GM21737 (cell line): ENCODE results near the gene SLC25A48.
"Not testable (repeated sequence)": the region's sequence is repeated elsewhere in the genome, so short reads cannot be mapped to it uniquely, and the experiment has no call there.

ENCODE experiments used
- ATAC-seq: cut with Tn5 transposase; IDR thresholded peaks from one replicate; pipeline ENCODE4 v1.9.1; 2021; ENCODE audit warnings: mild to moderate bottlenecking, moderate library complexity; ENCODE audit not compliant: unreplicated experiment

SLC25A48 gene

DNA sequence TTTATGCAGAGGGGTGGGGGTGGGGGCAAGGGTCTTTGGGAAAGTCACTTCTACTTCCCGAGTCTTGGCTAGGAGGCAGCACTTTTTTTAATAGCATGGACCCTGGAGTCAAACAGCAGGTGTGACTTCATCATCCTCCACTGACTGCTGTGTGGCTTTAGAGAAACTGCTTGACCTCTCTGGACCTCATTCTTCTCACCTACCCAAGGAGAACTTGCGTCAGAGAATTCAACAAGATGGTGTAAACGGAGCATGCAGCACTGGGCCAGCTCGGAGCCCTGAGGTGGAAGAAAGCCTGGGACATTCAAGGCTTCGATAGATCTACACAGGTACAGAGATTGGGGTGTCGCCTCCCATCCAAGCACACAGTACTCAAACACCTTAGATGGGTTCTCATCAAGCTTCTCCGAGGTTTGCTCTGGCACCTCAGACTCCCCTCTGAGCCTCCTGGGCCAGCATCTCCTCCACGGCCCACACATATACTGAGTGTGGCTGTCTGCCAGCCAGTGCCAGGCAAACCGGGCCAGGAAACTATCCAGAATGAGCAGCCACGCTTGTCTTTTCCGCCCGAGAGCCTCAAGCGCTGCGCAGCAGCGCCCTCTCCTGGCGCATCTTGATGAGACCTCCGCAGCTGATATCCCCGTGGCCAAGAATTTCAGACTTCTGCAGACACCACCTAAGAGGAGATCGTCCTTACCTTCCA, 4.6 kb upstream of the SLC25A48 start:
- no peak for ATAC-seq

DNA sequence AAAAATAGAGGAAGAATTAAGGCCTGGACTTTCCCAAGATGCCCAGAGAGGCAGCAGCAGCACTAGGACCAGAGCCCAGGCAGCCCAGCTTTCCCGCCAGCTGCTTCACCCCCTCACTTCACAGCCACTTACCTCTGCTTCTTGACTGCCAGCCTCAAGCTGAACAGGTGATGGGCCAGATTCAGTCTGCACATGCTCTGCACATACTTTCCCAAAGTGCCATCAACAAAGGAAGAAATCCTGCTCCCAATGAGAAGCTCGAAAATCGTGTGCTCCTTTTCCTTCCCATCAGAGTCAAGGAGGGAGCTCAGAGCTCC, 4.1 kb upstream of the SLC25A48 start:
- no peak for ATAC-seq

DNA sequence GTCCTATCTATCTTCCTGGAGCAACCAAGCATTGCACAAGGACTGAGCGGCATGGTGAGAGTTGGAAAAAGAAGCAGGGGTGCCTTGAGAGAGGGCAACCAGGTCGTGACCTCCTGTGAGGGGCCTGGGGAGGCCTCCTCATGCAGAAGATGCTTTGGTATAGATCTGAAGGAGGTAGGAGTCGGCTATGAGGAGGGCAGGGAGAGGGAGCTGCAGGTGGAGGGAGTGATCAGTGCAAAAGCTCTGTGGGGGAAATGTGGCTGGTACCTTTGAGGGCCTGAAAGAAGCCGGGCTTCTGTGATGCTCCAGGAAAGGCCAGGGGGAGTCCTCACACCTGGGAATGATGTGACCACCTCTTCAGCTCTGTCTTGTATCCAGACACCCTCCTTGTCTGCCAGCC, 3.6 kb upstream of the SLC25A48 start:
- no peak for ATAC-seq

DNA sequence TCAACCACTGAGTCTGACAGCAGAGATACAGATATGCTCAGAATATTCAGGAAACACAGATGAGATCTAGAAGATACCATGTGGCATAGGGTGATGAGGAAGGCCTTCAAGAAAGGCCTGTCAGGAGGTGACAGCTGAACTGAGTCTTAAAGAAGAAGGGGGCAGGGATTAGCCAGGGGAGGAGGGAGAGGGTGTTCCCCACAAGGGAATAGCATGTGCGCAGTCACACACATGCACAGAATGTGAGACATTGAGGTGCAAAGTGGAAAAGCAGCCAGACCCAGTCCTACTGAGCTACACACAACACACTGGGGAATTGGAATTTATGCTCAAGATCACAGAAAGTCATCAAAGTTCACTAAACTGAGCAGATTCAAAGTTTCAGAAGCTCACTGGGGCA, 3.0 kb upstream of the SLC25A48 start:
- no peak for ATAC-seq

DNA sequence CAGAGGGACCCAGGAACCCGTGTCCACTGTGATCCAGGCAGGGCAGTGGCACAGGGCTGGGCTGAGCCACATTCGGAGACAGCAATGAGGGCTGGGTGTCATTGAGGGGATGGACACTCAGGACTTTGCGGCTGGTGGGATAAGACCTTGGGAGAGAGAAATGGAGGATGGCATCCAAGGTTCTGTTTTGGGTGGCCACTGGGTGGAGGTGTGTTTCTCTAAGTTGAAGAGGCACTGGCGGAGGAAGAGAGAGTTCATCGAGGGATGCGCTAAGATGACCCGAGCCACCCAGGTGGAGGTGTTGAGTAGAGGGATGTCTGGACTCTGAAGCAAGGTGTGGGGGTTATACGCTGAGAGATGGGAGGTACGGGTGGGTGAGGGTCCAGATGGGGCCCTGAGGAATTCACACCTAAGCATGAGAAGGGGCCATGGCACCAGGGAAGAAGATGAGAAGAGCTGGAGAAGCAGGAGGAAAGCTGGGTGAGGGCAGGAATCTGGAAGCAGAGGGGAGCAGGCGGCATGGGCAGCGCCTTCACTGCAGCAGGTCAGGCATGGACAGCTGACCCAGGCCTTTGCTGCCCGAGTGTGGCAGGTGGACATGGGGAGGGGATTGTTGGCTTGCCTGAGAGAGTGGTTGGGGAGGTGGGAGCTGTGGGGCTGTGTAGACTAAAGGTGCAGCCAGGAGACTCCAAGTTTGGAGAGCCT, 2.5 kb upstream of the SLC25A48 start:
- ATAC-seq: no peak

DNA sequence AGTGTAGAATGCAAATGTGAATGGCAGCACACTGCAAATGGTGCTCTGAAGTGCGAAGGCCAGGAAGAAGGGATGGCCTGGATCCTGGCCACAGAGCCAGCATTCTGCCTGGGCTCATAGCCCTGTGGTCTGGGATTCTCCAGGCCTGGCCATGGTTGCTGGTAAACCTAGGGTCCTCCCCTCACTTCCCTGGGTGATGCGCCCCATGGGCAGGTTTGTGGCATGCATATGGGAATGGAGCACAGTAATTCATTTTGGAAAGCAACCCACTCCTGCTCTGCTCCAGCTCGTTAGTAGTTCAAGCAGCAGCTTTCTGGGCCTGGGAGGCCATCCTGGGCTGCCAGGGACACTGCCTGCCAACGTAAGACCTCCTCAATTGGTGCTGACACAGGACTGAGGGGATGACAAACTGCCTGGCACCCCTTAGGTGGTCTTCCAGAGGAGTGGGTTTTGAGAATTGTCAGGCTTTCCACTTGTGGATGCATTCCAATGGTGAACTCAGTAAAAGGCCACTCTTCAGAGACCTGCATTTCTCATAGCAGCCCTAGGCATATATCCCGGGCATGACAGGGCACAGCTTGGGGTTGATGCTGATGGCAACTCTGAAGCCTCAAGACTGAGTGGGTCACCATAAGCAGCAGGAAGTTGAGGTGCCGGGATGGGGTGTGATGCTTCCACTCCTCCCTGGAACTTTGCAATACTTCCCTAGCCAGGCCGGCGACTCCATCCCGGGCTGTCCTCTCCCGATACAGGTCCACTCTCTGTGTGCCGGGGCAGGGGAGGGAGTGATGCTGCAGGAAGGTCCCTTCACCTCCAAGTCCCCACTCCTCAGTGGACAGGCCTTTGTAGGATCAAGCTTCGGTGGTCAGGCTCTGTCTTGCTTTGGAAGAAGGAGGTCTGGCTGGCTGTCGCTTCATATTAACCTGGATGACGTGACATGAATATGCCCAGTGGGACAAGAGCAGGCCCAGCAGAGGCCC, 1.2 kb upstream of the SLC25A48 start:
- ATAC-seq: no peak

DNA sequence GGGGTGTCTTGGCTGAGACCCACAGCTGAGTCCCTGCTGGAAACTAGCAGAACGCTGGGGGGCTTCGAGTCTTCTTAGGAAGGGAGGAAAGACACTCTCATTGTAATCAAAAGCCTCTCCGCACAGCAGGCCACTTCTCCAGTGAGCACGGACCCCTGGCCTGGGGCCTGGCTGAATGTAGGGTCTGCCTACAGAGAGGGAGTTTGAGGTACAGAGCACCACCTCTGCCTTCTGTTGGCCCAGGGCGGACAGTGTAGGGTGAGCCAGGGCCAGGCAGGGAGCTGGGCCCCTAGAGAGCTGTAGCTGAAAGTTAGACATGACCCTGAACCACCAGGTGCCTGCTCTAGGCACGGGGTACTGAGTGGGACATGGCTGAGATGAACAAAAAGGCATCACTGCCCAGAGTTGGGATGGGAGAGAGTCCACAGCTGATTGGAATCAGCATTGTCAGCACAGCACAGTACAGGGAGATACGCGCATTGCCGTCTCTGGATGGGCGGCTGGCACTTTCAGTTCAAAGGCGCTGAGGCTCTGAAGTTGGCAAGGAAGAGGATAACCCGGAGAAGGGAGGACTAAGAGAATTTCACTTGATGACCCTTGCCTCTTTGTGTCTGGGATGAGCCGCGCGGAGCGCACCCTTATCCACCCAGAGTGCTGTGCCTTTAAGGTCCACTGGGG, 363 bp upstream of the SLC25A48 start:
- peak; percentile 74 for ATAC-seq

DNA sequence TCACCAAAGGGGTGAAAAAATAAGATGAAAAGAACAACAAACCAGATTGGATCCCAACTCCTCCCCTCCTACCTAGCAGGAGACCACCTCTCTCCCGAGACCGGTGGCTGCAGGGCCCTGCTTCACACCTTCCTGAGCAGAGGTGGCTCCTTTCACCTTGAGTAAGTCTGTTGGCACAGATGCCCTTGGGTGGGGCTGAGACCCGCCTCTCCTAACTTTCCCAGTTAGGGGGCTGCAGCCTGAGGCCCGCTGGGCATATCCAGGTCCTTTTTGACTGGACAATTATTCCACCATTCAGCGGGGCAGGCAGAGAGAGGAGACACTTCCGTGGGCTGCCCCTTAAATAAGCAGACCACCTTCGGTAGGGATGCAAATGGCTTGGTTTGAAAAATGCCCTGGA, 1.3 kb downstream of the SLC25A48 start:
- no peak for ATAC-seq

DNA sequence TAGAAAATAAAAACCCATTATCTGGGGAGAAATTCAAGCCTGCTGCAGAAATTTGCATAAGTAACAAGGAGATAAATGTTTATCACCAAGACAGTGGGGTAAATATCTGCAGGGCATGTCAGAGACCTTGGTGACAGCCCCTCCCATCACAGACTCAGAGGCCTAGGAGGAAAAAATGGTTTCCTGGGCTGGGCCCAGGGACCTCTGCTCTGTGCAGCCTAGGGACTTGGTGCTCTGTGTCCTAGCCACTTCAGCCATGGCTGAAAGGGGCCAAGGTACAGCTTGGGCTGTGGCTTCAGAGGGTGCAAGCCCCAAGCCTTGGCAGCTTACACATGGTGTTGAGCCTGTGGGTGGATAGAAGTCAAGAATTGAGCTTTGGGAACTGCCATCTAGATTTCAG, 3.9 kb downstream of the SLC25A48 start:
- not testable (repeated sequence) for ATAC-seq

DNA sequence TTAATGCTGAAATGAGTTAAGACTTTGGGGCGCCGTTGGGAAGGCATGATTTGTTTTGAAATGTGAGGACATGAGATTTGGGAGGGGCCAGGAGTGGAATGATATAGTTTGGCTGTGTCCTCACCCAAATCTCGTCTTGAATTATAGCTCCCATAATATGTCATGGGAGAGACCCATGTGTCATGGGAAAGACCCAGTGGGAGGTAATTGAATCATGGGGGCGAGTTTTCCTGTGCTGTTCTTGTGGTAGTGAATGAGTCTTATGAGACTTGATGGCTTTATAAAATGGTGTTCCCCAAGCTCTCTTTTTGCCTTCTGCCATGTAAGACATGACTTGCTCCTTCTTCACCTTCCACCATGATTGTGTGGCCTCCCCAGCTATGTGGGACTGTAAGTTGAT, 5.1 kb downstream of the SLC25A48 start:
- ATAC-seq: no peak

DNA sequence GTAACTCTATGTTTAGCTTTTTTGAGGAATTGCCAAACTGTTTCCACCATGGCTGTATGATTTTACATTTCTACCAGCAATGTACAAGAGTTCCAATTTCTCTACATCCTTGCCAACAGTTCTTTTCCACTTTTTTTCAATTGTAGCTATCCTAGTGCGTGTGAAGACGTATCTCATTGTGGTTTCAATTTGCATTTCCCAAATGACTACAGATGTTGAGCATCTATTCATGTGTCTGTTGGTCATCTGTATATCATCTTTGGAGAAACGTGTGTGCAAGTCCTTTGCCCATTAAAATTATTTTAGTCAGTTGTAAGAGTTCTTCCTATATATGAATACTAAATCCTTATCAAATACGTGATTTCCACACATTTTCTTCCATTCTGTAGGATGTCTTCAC, 6.5 kb downstream of the SLC25A48 start:
- ATAC-seq: no peak

DNA sequence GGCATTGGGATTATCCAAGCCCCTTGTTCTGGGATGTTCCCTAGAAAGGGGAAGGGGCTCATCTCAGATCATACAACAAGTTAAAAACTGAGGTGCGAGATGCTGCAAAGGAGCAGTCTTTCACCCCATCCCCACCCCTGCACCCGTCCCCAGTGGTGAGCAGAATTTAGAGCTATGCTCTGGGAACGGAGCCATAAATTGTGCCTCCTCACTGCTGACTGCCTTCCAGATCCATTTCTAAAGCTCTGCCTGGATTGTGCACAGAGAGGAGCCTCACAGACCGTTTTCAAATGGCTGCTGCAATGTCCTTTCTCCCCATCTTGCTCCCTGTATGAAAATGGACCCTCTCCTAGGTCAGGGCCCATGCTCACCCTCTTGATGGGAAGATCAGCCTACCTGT, 8.3 kb downstream of the SLC25A48 start:
- ATAC-seq: no peak

DNA sequence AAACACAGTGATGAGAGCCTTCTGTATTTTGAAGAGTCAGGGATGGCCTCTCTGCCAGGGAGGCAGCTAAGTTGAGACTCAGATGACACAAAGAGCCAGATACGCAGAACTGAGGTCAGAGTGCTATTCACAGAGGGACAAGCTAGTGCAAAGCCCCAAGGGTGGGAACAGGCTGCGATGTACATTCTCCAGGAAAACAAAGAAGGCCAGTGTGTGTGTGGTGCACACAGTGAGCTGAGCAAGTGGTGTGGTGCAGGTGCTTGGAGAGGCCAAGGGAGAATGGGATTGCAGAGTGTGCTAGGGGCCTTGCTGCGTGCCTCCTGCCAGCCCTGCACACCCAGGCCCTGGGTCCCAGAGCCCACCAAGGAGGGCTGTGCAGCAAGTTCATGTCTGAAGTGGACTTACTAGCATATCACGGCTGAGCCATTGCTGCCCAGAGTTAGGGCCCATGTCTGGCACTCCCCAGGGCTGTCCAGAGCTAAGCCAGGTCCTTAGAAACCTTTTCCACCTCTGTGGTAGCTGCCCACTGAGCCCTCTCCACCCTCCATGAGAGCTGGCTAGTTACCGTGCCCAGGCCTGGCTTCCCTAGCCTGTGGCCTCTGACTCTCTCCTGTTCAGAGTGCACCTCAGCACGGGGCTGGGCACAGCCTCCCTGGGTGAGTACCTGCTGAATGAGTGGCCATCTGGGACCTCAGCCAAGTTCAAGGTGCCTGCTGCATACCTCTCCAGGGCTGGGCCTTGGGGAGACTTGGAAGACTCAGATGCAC, 9.3 kb downstream of the SLC25A48 start:
- no peak for ATAC-seq

DNA sequence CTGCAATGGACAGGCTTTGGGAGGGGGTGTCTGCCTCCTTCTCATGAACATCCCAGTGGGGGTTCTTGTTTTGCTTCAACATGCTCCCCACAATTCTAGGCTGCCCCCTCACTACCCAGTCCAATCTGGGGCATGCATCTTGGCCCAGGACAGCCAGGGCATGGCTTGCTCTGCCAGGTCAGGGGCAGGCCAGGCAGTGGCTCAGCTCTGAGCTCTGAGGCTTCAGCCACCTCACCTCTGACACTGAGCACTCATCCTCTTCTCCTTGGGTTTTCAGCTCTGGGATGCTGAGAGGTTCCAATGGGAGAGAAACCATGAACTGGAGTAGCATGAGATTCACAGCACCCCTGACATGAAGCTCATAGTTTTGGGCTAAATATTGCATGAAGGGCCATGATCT, 11.8 kb downstream of the SLC25A48 start:
- ATAC-seq: no peak

DNA sequence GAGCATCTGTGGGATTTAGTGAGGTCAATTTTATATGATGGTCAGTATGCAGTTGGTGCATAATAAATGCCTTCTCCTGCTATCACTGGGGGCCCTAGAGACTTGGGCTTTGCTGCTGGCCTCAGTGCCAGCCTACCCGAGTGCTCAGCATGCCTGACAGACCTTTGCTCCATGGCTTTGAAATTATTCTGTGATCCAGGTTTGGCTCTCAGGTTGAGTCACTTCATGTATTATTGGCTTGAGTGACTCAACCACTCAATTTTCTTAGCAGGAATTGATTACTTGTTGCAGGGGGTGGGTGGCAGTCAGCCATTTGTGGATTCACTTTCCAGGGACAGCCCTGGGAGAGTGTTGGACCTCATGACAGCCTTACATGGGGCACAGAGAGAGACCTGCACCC, 13.5 kb downstream of the SLC25A48 start:
- no peak for ATAC-seq

DNA sequence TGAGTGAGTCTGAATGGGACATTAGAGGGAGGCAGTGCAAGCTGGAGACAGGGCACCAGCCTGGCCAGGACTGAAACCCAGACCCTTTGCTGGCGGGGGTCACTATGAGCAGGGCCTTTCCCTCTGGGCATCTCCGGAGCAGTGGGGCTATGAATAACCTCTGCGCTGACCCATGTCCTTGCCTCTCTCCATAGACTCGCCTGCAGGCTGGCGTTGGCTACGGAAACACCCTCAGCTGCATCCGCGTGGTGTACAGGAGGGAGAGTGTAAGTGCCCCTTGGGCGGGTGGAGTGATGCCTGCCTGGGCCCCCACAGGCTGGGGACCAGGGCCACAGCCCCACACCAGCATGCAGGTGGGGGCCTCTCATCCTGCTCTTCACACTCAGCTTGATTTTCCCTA, 15.8 kb downstream of the SLC25A48 start:
- no peak for ATAC-seq

DNA sequence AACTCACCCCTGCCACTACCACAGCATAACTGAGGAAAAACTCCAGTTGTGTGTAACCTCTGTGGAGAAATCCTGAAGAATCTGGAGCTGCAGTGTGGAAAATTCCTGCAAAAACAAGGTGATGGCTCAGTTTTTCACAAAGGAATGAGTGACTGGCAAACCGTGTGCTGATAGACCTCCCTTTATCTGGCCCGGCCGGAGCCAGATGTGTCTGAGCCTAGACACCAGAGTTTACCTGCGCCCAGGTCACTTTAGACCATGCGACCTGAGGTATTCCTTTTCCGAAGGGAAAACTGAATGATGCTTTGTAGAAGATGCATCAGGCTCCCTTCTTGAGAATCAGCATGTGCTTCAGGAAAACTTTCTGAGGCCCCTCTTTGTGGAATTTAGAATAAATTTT, 16.2 kb downstream of the SLC25A48 start:
- ATAC-seq: no peak

DNA sequence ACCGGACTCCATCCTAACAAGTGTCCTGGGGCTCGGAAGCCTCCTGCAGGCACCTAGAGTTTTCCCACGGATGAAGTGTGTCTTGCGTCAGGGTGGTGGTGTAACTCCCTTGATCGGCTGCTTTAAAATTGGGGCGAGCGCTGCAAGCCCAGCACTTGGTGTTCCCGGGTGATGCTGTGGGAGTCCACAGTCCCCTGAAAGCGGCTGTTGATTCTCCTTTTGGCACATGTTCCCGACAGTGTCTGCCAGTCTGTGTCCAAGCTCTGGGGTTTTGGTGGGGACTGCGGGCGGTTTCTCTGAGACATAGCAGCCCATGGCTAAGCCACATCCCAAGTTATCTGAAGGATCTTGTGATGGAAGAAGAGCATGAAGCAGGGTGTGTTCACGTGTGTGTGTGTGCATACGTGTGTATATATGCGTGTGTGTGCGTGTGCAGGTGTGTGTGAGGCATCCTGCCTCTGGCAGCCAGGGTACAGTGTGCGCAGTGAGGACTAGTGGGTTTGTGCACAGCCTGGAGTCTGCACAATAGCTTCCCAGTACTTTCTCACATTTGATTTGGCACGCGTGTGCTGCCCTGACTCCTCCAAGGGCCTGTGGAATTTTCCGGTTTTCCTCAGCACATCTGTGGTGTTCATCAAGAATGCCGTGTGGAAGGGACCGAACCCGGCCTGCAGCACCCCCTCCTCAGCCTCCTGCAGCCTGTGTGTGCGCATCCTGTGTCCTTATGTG, 16.9 kb downstream of the SLC25A48 start:
- no peak for ATAC-seq

DNA sequence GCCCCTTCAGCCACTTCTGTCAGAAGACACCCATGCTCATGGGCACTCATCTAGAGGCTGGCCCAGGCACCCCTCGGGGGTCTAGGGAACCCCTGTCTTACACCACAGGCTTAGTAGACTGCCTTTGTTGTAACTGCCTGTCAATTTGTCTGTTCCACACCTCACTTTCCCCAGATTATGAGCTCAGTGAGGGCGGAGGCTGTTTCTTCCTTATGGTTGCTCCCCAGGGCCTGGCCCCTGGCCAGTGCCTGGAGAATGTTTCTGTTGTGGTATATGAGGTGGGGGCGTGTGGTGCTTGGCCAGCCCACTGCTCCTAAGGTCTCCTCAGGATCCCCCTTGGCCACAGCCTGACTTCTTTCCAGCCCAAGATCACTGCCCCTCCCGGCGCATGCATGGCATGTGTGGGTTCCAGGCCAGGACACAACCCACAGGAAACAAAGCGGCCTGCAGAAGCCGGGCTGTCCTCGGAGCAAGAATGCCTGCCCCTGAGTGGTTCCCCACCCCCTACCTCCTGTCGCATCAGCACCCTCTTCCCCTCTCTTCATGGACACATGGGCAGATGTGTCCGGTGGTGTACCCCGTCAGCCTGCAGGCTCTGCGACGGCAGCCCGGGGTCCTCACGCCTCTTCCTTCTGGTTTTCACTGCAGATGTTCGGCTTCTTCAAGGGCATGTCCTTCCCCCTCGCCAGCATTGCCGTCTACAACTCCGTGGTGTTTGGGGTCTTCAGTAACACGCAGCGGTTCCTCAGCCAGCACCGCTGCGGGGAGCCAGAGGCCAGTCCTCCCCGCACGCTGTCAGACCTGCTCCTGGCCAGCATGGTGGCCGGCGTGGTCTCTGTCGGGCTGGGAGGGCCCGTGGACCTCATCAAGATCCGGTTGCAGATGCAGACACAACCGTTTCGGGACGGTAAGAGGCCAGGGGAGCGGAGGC, 17.7 kb downstream of the SLC25A48 start:
- ATAC-seq: no peak
